ENCODE results near the gene BTC.

Gene BTC

DNA sequence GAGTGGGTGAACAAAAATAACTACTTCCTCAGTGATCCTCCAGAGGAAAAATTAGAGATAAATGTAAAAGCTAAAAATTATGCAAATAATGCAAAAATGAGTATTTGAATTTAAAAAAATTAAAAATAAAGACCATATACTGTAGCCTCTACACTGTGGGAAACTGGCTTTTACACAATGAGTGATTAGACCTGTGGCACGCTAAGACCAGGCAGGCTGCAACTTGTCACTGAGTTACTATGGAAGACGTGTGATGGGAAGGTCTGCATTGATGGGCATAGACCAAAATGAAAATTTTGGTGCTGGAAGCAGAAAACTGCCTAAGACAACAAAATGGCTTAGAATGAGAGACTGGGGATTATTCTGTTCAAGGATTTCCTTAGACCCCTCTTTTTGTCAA lies 30.2 kb downstream of the BTC start:
- no peak for DNase-seq (ENCODE audit: low spot score)
- Histone ChIP-seq H3K27ac (no peak overlapping the region), H3K4me3 (no peak overlapping the region)
- TF ChIP-seq, protein P1, sequence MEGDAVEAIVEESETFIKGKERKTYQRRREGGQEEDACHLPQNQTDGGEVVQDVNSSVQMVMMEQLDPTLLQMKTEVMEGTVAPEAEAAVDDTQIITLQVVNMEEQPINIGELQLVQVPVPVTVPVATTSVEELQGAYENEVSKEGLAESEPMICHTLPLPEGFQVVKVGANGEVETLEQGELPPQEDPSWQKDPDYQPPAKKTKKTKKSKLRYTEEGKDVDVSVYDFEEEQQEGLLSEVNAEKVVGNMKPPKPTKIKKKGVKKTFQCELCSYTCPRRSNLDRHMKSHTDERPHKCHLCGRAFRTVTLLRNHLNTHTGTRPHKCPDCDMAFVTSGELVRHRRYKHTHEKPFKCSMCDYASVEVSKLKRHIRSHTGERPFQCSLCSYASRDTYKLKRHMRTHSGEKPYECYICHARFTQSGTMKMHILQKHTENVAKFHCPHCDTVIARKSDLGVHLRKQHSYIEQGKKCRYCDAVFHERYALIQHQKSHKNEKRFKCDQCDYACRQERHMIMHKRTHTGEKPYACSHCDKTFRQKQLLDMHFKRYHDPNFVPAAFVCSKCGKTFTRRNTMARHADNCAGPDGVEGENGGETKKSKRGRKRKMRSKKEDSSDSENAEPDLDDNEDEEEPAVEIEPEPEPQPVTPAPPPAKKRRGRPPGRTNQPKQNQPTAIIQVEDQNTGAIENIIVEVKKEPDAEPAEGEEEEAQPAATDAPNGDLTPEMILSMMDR (IDR thresholded peaks at IDR 0.05), result no peak

DNA sequence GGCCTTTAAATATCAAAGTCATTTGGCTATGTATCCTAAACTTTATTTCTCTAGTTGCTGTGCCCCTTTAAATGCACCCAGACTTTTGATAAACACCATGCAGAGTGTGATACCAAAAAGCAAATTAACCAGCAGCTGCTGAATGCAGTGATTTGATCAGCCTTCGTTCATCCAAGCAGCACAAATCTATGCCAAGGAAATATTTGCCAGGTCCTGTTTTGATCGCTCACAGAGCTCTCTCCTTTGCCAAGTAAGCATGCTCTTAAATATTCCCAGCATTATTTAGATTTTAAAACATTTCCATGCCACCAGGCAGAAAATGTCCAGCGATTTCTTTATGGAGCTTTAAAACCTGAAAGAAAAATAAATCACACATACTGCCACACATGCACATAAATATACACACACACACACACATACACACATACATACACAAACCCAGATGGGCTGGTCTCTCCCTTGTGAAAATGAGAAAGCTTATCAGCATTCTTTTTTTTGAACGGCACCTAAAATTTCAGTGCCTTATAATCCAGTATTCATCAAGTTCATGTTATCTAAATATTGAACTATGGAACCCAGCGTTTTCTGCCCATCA lies 35.7 kb downstream of the BTC start:
- TF ChIP-seq, protein P1 (IDR thresholded peaks at IDR 0.05), result no peak
- peak overlapping the region; percentile 3 for H3K4me3 ChIP-seq
- H3K27ac ChIP-seq, result no peak overlapping the region
- no peak for DNase-seq (ENCODE audit: low spot score)

DNA sequence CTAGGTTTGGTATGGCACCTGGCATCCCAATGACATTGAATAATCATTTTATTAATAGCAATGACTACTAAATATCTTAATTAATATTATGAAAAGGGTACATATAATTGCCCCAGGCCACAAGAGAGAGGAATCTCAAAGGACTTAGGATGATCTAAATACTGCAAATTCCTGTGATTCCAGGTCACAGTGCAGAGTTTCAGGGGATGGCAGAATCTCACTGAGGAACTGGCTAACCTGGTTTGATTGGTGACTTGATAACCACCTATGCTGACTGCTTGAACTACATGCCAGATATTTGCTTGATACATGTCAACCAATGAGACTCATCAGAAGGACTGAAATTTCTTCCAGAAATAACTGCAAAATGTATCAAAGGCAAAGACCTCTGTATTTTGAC lies 37.2 kb downstream of the BTC start:
- TF ChIP-seq, protein P1 (IDR thresholded peaks at IDR 0.05), result no peak

DNA sequence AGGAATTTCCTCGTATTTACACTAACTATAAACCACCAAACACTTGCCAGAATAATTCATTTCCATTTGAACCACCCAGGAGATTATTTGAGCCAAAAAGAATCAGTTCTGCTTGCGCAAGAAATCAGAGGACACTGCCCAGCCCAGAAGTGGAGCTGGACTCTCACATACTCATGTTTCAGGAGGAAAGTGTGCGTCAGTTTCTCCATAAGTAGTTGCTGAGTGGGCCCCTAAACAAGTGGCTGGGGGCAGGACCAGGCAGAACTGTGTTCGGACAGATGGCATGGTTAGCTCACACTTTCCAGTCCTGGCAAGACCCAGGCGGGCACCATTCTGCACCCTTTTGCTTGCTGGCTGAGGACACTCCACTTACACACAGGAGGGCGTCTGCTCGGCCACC lies 38.8 kb downstream of the BTC start:
- TF ChIP-seq, protein P1 (IDR thresholded peaks at IDR 0.05), result no peak
- peak overlapping the region; percentile 15 for H3K4me3 ChIP-seq
- H3K27ac ChIP-seq, result peak overlapping the region; percentile 30 to 60
- no peak for DNase-seq (ENCODE audit: low spot score)

More for the DNA sequence above, 37.2 kb downstream of the BTC start:
- Histone ChIP-seq H3K4me3 (no peak overlapping the region), H3K27ac (no peak overlapping the region)
- no peak for DNase-seq (ENCODE audit: low spot score)

DNA sequence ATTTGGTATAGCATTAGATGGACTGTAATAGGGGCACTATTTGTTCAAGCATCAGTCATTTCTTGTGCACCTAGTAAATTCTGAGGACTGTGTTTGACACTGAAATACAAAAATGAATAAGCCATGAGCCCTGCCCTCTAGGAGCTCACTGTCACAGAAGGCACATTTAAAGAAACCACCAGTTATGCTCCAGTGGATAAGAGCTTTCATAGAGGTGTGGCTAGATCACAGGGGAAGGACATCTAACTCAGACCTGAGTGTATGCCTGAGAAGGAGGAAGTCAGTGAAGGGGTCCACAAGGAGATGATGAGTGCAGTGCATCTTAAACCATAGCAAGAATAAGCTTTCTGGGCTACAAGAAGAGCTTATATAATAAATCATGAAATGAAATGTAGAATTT lies 40.1 kb downstream of the BTC start:
- no peak for DNase-seq (ENCODE audit: low spot score)
- TF ChIP-seq, protein P1 (IDR thresholded peaks at IDR 0.05), result no peak

DNA sequence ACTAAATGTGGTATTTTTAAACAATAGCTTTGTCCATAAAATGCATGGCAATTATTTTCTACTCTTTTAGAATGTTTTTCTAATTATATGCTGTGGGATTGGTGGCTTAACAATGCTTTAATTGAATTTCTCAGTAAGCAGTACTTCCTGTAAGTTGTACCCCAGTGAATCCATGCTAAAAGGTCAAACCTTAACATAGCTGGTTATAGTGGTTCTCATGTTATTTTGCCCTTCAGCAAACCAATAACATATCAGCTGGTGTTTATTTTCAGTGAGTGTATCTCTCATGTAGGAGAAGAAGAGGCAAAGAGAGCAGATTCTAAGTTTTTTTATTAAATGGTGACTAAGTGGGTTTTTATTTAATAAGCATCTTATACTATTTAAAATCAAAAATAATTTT lies 41.5 kb downstream of the BTC start:
- Histone ChIP-seq H3K27ac (no peak overlapping the region), H3K4me3 (no peak overlapping the region)
- TF ChIP-seq, protein P1 (IDR thresholded peaks at IDR 0.05), result no peak
- DNase-seq (ENCODE audit: low spot score), result no peak

More for the DNA sequence above, 40.1 kb downstream of the BTC start:
- Histone ChIP-seq H3K27ac (no peak overlapping the region), H3K4me3 (no peak overlapping the region)

DNA sequence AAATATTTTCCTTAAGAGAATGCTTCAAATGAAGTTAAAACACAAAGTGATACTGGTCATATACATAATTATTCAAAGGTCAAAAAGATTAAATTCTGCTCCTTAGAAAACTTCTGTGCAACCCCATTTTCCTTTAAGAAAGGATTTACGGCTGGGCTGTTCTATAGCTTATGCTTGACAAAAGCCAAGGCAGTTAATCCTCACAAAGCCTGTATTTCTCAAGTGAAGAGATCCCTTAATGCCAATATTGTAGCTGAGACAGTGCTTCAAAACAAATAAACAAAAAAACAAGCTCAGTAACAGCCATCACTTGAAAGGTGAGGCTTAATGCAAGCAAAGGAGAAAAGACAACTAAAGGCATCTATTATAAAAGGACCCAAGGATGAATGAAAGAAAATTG lies 42.5 kb downstream of the BTC start:
- TF ChIP-seq, protein P1 (IDR thresholded peaks at IDR 0.05), result no peak
- DNase-seq (ENCODE audit: low spot score), result no peak

More for the DNA sequence above, 42.5 kb downstream of the BTC start:
- no peak overlapping the region for H3K4me3 ChIP-seq
- no peak overlapping the region for H3K27ac ChIP-seq

Data from coronary artery (tissue), 2 donors.